Keratinocyte (primary cell): ENCODE data around the gene RGS7BP. TPM values are rescaled to one million over a fixed set of nuclear protein-coding genes. Genes with fewer than 3 reads are reported as not detected.

Experiments
- DNase-seq: peaks from one replicate; pipeline ENCODE4 v3.0.0-alpha.2; 2011; ENCODE audit warnings: low read depth, missing footprints, low spot score
- FAIRE-seq: peaks from 2 replicates; lab custom pipeline; 2011; peaks lifted over from hg19 to GRCh38; lab: Jason Lieb, UNC
- H2AFZ ChIP-seq: 2 replicates; pipeline ENCODE4 v1.6.0; 2012; ENCODE audit warnings: low read length, control low read depth, inconsistent platforms; ENCODE audit not compliant: control insufficient read depth
- H3K27ac ChIP-seq: 2 replicates; pipeline ENCODE4 v1.5.1; 2011; ENCODE audit warnings: low read length; ENCODE audit not compliant: control insufficient read depth, insufficient read depth
- H3K27me3 ChIP-seq: 3 replicates; pipeline ENCODE4 v1.6.0; 2011; ENCODE audit warnings: low read length; ENCODE audit not compliant: control insufficient read depth, insufficient read depth; ENCODE audit errors: extremely low read depth
- H3K36me3 ChIP-seq, 2 experiments: 2 replicates in 1 of 2; 3 replicates in 1 of 2; pipeline ENCODE4 v1.5.1; 2011; ENCODE audit warnings: low read length in 2 of 2, mild to moderate bottlenecking in 1 of 2; ENCODE audit not compliant: control insufficient read depth in 2 of 2, insufficient read depth in 2 of 2; ENCODE audit errors: extremely low read depth in 1 of 2
- H3K4me1 ChIP-seq: 3 replicates; pipeline ENCODE4 v1.5.1; 2011; ENCODE audit warnings: low read length; ENCODE audit not compliant: control insufficient read depth, insufficient read depth; ENCODE audit errors: extremely low read depth
- H3K4me2 ChIP-seq: 3 replicates; pipeline ENCODE4 v1.6.0; 2011; ENCODE audit warnings: low read depth, low read length; ENCODE audit not compliant: control insufficient read depth, insufficient read depth; ENCODE audit errors: extremely low read depth
- H3K4me3 ChIP-seq, 3 experiments: fragments of 200-600 bp in 1 of 3; sonication (generic) in 1 of 3; 2 replicates in 2 of 3; 3 replicates in 1 of 3; pipeline ENCODE4 v1.5.1; 2011 to 2016; ENCODE audit warnings: low read length in 3 of 3, mild to moderate bottlenecking in 3 of 3, control low read depth in 2 of 3, inconsistent platforms in 1 of 3, low read depth in 1 of 3, mixed read lengths in 1 of 3, mixed run types in 1 of 3, moderate library complexity in 1 of 3; ENCODE audit not compliant: control insufficient read depth in 2 of 3, insufficient read depth in 2 of 3; ENCODE audit errors: extremely low read depth in 1 of 3
- H3K79me2 ChIP-seq: 2 replicates; pipeline ENCODE4 v1.6.0; 2012; ENCODE audit warnings: low read length; ENCODE audit not compliant: control insufficient read depth, insufficient read depth
- H3K9ac ChIP-seq: 3 replicates; pipeline ENCODE4 v1.6.0; 2011; ENCODE audit warnings: low read length; ENCODE audit not compliant: control insufficient read depth, insufficient read depth; ENCODE audit errors: extremely low read depth
- H3K9me1 ChIP-seq: 3 replicates; pipeline ENCODE4 v1.6.0; 2011; ENCODE audit warnings: low read length; ENCODE audit not compliant: control insufficient read depth, insufficient read depth; ENCODE audit errors: extremely low read depth
- H3K9me3 ChIP-seq: 2 replicates; pipeline ENCODE4 v1.5.1; 2012; ENCODE audit warnings: low read depth, low read length; ENCODE audit not compliant: control insufficient read depth
- H4K20me1 ChIP-seq: 3 replicates; pipeline ENCODE4 v1.6.0; 2011; ENCODE audit warnings: low read length; ENCODE audit not compliant: control insufficient read depth, insufficient read depth; ENCODE audit errors: extremely low read depth
- CTCF ChIP-seq, 3 experiments: IDR thresholded peaks in 1 of 3; conservative IDR thresholded peaks in 1 of 3; optimal IDR thresholded peaks in 1 of 3; 2 replicates in 2 of 3; 3 replicates in 1 of 3; pipeline versions ENCODE3 to v1.5.1; 2011; ENCODE audit warnings: low read length in 3 of 3, mild to moderate bottlenecking in 3 of 3, moderate library complexity in 2 of 3, control low read depth in 1 of 3, inconsistent platforms in 1 of 3; ENCODE audit not compliant: insufficient read depth in 2 of 3; ENCODE audit errors: extremely low read depth in 1 of 3
- EZH2 ChIP-seq: IDR thresholded peaks from one replicate; pipeline ENCODE4 v1.6.1; 2012; ENCODE audit warnings: inconsistent platforms, mild to moderate bottlenecking, low read length, moderate library complexity
- dilution Hi-C: fragments of 300-500 bp; cut with MboI; formaldehyde crosslinking; loops from one replicate; pipeline ENCODE4 v1.7.0; 2020; ENCODE audit warnings: low sequenced_read_pairs; ENCODE audit not compliant: extremely low pct_ligation_motif_present
- polyA plus RNA-seq, 5 experiments: library from polyadenylated mRNA; depleted of rRNA in 3 of 5; stranded (reverse) in 3 of 5; stranded (forward) in 1 of 5; unstranded in 1 of 5; fragments of >200 nt; gene quantifications; 1 replicate in 1 of 5; 2 replicates in 3 of 5; 3 replicates in 1 of 5; pipeline versions ENCODE4 v1.2.1 to v1.2.3, GENCODE V29; 2011 to 2012; ENCODE audit warnings: missing spikeins in 2 of 5, low read depth in 1 of 5, low replicate concordance in 1 of 5

RGS7BP gene
- polyA plus RNA-seq, 1 donor (not counting 4 experiments of a cell fraction or from before 2014, with no cell fraction given) = not detected

GRCh38 chr5:64507264-64507605, 1.4 kb downstream of the RGS7BP start:
- FAIRE-seq (no peak), DNase-seq (no peak)
- no peaks in the 10 kb centered on the region for H4K20me1 ChIP-seq
- no peaks in the 10 kb centered on the region for H3K36me3 ChIP-seq
- H2AFZ ChIP-seq = no peak overlapping the region
- H3K27ac ChIP-seq = no peak overlapping the region
- no peak for TF ChIP-seq EZH2
- TF ChIP-seq CTCF (optimal IDR thresholded peaks at IDR 0.05 in 1 of 3, IDR thresholded peaks at IDR 0.05 in 1 of 3, conservative IDR thresholded peaks at IDR 0.05 in 1 of 3; ENCODE audit: extremely low read depth in 1 of 3, insufficient read depth in 2 of 3, low read length in 3 of 3) = no peak
- H3K79me2 ChIP-seq = no peaks in the 10 kb centered on the region
- H3K9me3 ChIP-seq = no peaks in the 10 kb centered on the region
- no peaks in the 10 kb centered on the region for H3K9me1 ChIP-seq
- dilution Hi-C loops = no loop called here
- no peaks in the 10 kb centered on the region for H3K4me1 ChIP-seq
- no peak overlapping the region for H3K9ac ChIP-seq
- no peak overlapping the region for H3K4me3 ChIP-seq
- H3K27me3 ChIP-seq = peaks cover 50% of the 10 kb centered on the region
- no peak overlapping the region for H3K4me2 ChIP-seq

- H4K20me1 ChIP-seq = no peaks in the 10 kb centered on the region
- no peaks in the 10 kb centered on the region for H3K9me3 ChIP-seq
- H3K36me3 ChIP-seq = no peaks in the 10 kb centered on the region
- no peak overlapping the region for H3K4me3 ChIP-seq
- DNase-seq (no peak), FAIRE-seq (no peak)
- H3K4me1 ChIP-seq = no peaks in the 10 kb centered on the region
- H3K4me2 ChIP-seq = no peak overlapping the region
- H3K27me3 ChIP-seq = peaks cover 32% of the 10 kb centered on the region
- dilution Hi-C loops = no loop called here
- H3K27ac ChIP-seq = no peak overlapping the region
- H2AFZ ChIP-seq = no peak overlapping the region
- TF ChIP-seq EZH2 (no peak), CTCF (optimal IDR thresholded peaks at IDR 0.05 in 1 of 3, IDR thresholded peaks at IDR 0.05 in 1 of 3, conservative IDR thresholded peaks at IDR 0.05 in 1 of 3; ENCODE audit: extremely low read depth in 1 of 3, insufficient read depth in 2 of 3, low read length in 3 of 3) (no peak)
- no peaks in the 10 kb centered on the region for H3K79me2 ChIP-seq
- H3K9ac ChIP-seq = no peak overlapping the region
- H3K9me1 ChIP-seq = no peaks in the 10 kb centered on the region
These were observed 4.0 kb downstream of the RGS7BP start for GRCh38 chr5:64509828-64510227.
